ENCODE results near the gene KCNK4. TPM values are rescaled to one million over a fixed set of nuclear protein-coding genes. Genes with fewer than 3 reads are reported as not detected.

The KCNK4 gene
- total RNA-seq, 4 donors from 2014 or later = 0.27 TPM; not detected in 3

- in situ Hi-C loops (cut with MboI; ENCODE audit: low pct_ligation_motif_present in 1 of 4, low pct_unique_long_range_greater_than_20kb in 1 of 4, low sequenced_read_pairs in 3 of 4) = no loop called here
- Histone ChIP-seq H3K4me1 (peaks cover 4 to 59% (median 37%) of the 10 kb centered on the region in 4 donors), H3K36me3 (peaks cover 0 to 11% (median 3%) of the 10 kb centered on the region in 4 donors)
These were observed 25.7 kb downstream of the KCNK4 start for GRCh38 chr11:64316672-64317324.

DNA sequence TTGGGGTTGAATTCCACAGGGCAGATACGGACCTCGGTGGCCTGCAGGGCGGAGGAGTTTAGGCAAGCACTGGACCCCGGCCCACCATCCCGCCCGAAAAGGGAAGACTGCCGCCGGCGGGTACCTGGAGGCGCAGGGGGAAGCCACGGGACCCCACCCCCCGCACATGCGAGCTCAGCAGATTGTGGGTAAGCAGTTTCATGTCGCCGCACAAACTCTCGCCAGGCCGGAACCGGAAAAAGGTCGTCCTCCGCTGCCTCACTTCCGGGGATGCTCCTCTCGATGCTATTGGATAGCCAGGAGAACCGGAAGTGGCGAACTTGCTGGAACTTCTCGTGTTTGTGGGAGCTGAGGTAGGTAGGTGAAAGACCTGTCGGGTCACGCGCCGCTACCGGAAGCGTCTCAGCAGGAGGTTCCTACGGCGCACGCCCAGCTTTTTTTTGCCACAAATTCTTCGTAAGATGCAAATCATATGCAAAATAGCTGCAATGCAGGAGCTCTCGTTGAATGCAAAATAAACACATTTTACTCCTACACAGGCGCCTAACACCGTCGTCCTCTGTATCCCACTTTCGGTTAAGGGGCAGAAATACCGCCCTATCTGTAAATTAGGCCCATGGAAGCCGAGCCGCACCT, 26.3 kb downstream of the KCNK4 start, which contains the start of gene TRMT112:
Gene TRMT112 (minus strand): TSS at position 235 of the 636 bp plus-strand sequence. CDS start 33 bp downstream, at position 202.
- intact Hi-C loops (cut with DNase I; ENCODE audit: low total_unique reads) = no loop called here
- peaks cover 0 to 11% (median 3%) of the 10 kb centered on the region in 4 donors for H3K36me3 ChIP-seq
- H3K9me3 ChIP-seq = no peaks in the 10 kb centered on the region
- no peaks in the 10 kb centered on the region for H3K27me3 ChIP-seq
- H3K4me3 ChIP-seq = peak within 1 kb of the TSS; percentile 51 to 91 (median 72)
- H3K27ac ChIP-seq = peak within 1 kb of the TSS; percentile 95 to 99 (median 96)
- peaks cover 4 to 61% (median 42%) of the 10 kb centered on the region in 4 donors for H3K4me1 ChIP-seq
- 0% methylated on average over 43 of the region's 43 CpGs; no CpG with 5 or more reads in 1 of the 2 donors for WGBS, 2 donors (ENCODE audit: low coverage in 1 of 2)
- in situ Hi-C loops (cut with MboI; ENCODE audit: low pct_ligation_motif_present in 1 of 4, low pct_unique_long_range_greater_than_20kb in 1 of 4, low sequenced_read_pairs in 3 of 4) = no loop called here
- DNase-seq = peak; percentile 96
- peak; percentile 86 to 94 (median 91) for TF ChIP-seq POLR2AphosphoS5 (IDR thresholded peaks at IDR 0.05)
- TF ChIP-seq EP300 (IDR thresholded peaks at IDR 0.05; ENCODE audit: low read depth) = peak; percentile 20
- TF ChIP-seq, protein P1, sequence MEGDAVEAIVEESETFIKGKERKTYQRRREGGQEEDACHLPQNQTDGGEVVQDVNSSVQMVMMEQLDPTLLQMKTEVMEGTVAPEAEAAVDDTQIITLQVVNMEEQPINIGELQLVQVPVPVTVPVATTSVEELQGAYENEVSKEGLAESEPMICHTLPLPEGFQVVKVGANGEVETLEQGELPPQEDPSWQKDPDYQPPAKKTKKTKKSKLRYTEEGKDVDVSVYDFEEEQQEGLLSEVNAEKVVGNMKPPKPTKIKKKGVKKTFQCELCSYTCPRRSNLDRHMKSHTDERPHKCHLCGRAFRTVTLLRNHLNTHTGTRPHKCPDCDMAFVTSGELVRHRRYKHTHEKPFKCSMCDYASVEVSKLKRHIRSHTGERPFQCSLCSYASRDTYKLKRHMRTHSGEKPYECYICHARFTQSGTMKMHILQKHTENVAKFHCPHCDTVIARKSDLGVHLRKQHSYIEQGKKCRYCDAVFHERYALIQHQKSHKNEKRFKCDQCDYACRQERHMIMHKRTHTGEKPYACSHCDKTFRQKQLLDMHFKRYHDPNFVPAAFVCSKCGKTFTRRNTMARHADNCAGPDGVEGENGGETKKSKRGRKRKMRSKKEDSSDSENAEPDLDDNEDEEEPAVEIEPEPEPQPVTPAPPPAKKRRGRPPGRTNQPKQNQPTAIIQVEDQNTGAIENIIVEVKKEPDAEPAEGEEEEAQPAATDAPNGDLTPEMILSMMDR (IDR thresholded peaks at IDR 0.05) = no peak
- TF ChIP-seq POLR2A (IDR thresholded peaks at IDR 0.05) = peak; percentile 85

More at GRCh38 chr11:64316672-64317324, 25.7 kb downstream of the KCNK4 start:
- TF ChIP-seq, protein P1 (IDR thresholded peaks at IDR 0.05) = peak in 4 of 5 experiments; percentile 7 to 42 (median 14)
- no peak for TF ChIP-seq EP300 (IDR thresholded peaks at IDR 0.05; ENCODE audit: low read depth)
- no peak for TF ChIP-seq POLR2AphosphoS5 (IDR thresholded peaks at IDR 0.05)
- no peak for TF ChIP-seq POLR2A (IDR thresholded peaks at IDR 0.05)
- Histone ChIP-seq H3K9me3 (no peaks in the 10 kb centered on the region), H3K27ac (peak overlapping the region; percentile 95 to 99 (median 96)), H3K27me3 (no peaks in the 10 kb centered on the region), H3K4me3 (peak overlapping the region; percentile 51 to 72 (median 62))
- peak; percentile 69 for DNase-seq
- intact Hi-C loops (cut with DNase I; ENCODE audit: low total_unique reads) = no loop called here
- WGBS, 2 donors (ENCODE audit: low coverage in 1 of 2) = 4 to 5% methylated on average over 6 to 31 of the region's 32 CpGs

DNA sequence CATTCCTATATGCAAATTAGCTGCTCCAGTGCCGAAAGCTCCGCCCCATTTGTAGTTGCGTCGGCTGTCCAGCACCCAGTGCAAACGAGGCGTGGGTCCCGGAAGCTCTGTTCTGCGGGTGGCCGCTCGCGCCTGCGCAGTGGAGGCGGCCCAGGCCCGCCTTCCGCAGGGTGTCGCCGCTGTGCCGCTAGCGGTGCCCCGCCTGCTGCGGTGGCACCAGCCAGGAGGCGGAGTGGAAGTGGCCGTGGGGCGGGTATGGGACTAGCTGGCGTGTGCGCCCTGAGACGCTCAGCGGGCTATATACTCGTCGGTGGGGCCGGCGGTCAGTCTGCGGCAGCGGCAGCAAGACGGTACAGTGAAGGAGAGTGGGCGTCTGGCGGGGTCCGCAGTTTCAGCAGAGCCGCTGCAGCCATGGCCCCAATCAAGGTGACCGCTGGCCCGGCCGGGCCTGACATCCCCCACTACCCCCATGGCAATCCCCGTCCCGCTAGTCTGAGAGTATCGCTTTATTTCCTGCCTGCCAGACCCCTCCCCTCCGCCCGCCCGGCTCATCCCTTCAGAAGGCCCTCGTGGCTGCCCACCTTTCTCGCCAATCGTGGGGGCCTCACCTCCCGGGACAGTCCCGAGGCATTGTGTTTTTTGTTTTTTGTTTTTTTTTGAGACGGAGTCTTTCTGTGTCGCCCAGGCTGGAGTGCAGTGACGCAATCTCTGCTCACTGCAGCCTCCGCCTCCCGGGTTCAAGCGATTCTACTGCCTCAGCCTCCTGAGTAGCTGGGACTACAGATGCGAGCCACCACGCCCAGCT, 27.1 kb downstream of the KCNK4 start, which contains the start of gene PRDX5:
Gene PRDX5 (plus strand): TSS at position 161 of the 805 bp plus-strand sequence. CDS start 95 bp downstream, at position 256.
- DNase-seq = peak; percentile 97
- H3K4me3 ChIP-seq = peak within 1 kb of the TSS; percentile 51 to 91 (median 72)
- intact Hi-C loops (cut with DNase I; ENCODE audit: low total_unique reads) (no loop called here), in situ Hi-C loops (cut with MboI; ENCODE audit: low pct_ligation_motif_present in 1 of 4, low pct_unique_long_range_greater_than_20kb in 1 of 4, low sequenced_read_pairs in 3 of 4) (no loop called here)
- H3K27me3 ChIP-seq = no peaks in the 10 kb centered on the region
- peaks cover 0 to 11% (median 3%) of the 10 kb centered on the region in 4 donors for H3K36me3 ChIP-seq
- peak within 1 kb of the TSS; percentile 95 to 99 (median 96) for H3K27ac ChIP-seq
- no peaks in the 10 kb centered on the region for H3K9me3 ChIP-seq
- peaks cover 4 to 55% (median 43%) of the 10 kb centered on the region in 4 donors for H3K4me1 ChIP-seq
- TF ChIP-seq POLR2A (IDR thresholded peaks at IDR 0.05) (peak; percentile 96), POLR2AphosphoS5 (IDR thresholded peaks at IDR 0.05) (peak; percentile 96), EP300 (IDR thresholded peaks at IDR 0.05; ENCODE audit: low read depth) (no peak)
- TF ChIP-seq, protein P1 (IDR thresholded peaks at IDR 0.05) = peak in 4 of 5 experiments; percentile 19 to 73 (median 34)
- 0% methylated on average over 6 to 47 of the region's 61 CpGs for WGBS, 2 donors (ENCODE audit: low coverage in 1 of 2)

All from transverse colon (tissue), 4 donors.